ENCODE measurements around the gene OR52A5. TPM values are rescaled to one million over a fixed set of nuclear protein-coding genes. Genes with fewer than 3 reads are reported as not detected.

Gene OR52A5
- total and polyA plus RNA-seq, 8 donors: 0.18 TPM; not detected in 7

- Histone ChIP-seq H3K4me3 (no peak overlapping the region), H3K9me3 (no peaks in the 10 kb centered on the region), H3K36me3 (no peaks in the 10 kb centered on the region), H3K27me3 (no peaks in the 10 kb centered on the region), H3K27ac (no peak overlapping the region), H3K4me1 (no peaks in the 10 kb centered on the region)
- TF ChIP-seq POLR2AphosphoS5 (IDR thresholded peaks at IDR 0.05) (no peak), POLR2A (IDR thresholded peaks at IDR 0.05) (no peak), CTCF (IDR thresholded peaks at IDR 0.05) (no peak), EP300 (IDR thresholded peaks at IDR 0.05) (no peak)
- intact Hi-C loops (cut with DNase I; ENCODE audit: low total_unique reads): no loop called here
- DNase-seq: no peak
These were observed 54.6 kb downstream of the OR52A5 start for GRCh38 chr11:5083602-5084001.

- intact Hi-C loops (cut with DNase I; ENCODE audit: low total_unique reads): no loop called here
- no peaks in the 10 kb centered on the region for H3K4me1 ChIP-seq
- no peaks in the 10 kb centered on the region for H3K9me3 ChIP-seq
- no peak overlapping the region for H3K4me3 ChIP-seq
- 60 to 73% (median 70%) methylated on average over 2 of the region's 2 CpGs for WGBS, 5 donors
- no peak for DNase-seq
- TF ChIP-seq CTCF (IDR thresholded peaks at IDR 0.05): no peak
- TF ChIP-seq POLR2AphosphoS5 (IDR thresholded peaks at IDR 0.05): no peak
- H3K27ac ChIP-seq: no peak overlapping the region
- H3K36me3 ChIP-seq: no peaks in the 10 kb centered on the region
- no peaks in the 10 kb centered on the region for H3K27me3 ChIP-seq
These were observed 56.8 kb downstream of the OR52A5 start for GRCh38 chr11:5081405-5081804.

Other genes with a start within 250 kb of the OR52A5 start
- not detected for gene OR51A7, start 234.6 kb downstream of the OR52A5 start, total RNA-seq
- gene OR51A7, start 234.6 kb downstream of the OR52A5 start, polyA plus RNA-seq: not detected
- not detected for gene OR51G2, start 219.0 kb downstream of the OR52A5 start, total RNA-seq
- not detected for gene OR51G2, start 219.0 kb downstream of the OR52A5 start, polyA plus RNA-seq
- gene OR51G1, start 214.0 kb downstream of the OR52A5 start, total RNA-seq: not detected
- not detected for gene OR51G1, start 214.0 kb downstream of the OR52A5 start, polyA plus RNA-seq
- not detected for gene OR51A4, start 190.8 kb downstream of the OR52A5 start, total RNA-seq
- not detected for gene OR51A4, start 190.8 kb downstream of the OR52A5 start, polyA plus RNA-seq
- not detected for gene OR51A2, start 182.6 kb downstream of the OR52A5 start, total RNA-seq
- not detected for gene OR51A2, start 182.6 kb downstream of the OR52A5 start, polyA plus RNA-seq
- not detected for gene OR51L1, start 143.5 kb downstream of the OR52A5 start, total RNA-seq
- not detected for gene OR51L1, start 143.5 kb downstream of the OR52A5 start, polyA plus RNA-seq
- not detected for gene OR52J3, start 91.8 kb downstream of the OR52A5 start, total RNA-seq
- gene OR52J3, start 91.8 kb downstream of the OR52A5 start, polyA plus RNA-seq: not detected
- gene OR52E2, start 78.7 kb downstream of the OR52A5 start, total RNA-seq: not detected
- gene OR52E2, start 78.7 kb downstream of the OR52A5 start, polyA plus RNA-seq: not detected
- gene OR52E1, start 68.8 kb downstream of the OR52A5 start, total RNA-seq: 1 to 10 TPM in 1 of 5 donors, not detected in 4; 2.6 TPM
- not detected for gene OR52E1, start 68.8 kb downstream of the OR52A5 start, polyA plus RNA-seq
- not detected for gene OR52A1, start 16.4 kb upstream of the OR52A5 start, total RNA-seq
- gene OR52A1, start 16.4 kb upstream of the OR52A5 start, polyA plus RNA-seq: not detected
- gene OR51V1, start 62.3 kb upstream of the OR52A5 start, total RNA-seq: not detected
- gene OR51V1, start 62.3 kb upstream of the OR52A5 start, polyA plus RNA-seq: not detected
- 1,000 to 10,000 TPM in 1 of 5 donors, 100 to 1,000 TPM in 1, 10 to 100 TPM in 1, 1 to 10 TPM in 2; 2.9 to 1,619 (median 29.5) TPM for gene HBB, start 88.7 kb upstream of the OR52A5 start, total RNA-seq
- gene HBB, start 88.7 kb upstream of the OR52A5 start, polyA plus RNA-seq: 10 to 100 TPM in 2 of 3 donors, 1 to 10 TPM in 1; 3.1 to 15.1 (median 13.0) TPM
- 1 to 10 TPM in 1 of 5 donors, not detected in 4; 4.8 TPM for gene HBD, start 96.1 kb upstream of the OR52A5 start, total RNA-seq
- under 1 TPM in 1 of 3 donors, not detected in 2; 0.20 TPM for gene HBD, start 96.1 kb upstream of the OR52A5 start, polyA plus RNA-seq
- gene HBG1, start 111.5 kb upstream of the OR52A5 start, total RNA-seq: 1 to 10 TPM in 1 of 5 donors, not detected in 4; 6.2 TPM
- not detected for gene HBG1, start 111.5 kb upstream of the OR52A5 start, polyA plus RNA-seq
- 1,000 to 10,000 TPM in 1 of 5 donors, not detected in 4; 1,854 TPM for gene HBG2, start 116.4 kb upstream of the OR52A5 start, total RNA-seq
- gene HBG2, start 116.4 kb upstream of the OR52A5 start, polyA plus RNA-seq: under 1 TPM in 1 of 3 donors, not detected in 2; 0.75 TPM
- gene HBE1, start 131.6 kb upstream of the OR52A5 start, total RNA-seq: 1 to 10 TPM in 1 of 5 donors, not detected in 4; 1.3 TPM
- gene HBE1, start 131.6 kb upstream of the OR52A5 start, polyA plus RNA-seq: not detected
- gene OR51B4, start 163.6 kb upstream of the OR52A5 start, total RNA-seq: not detected
- gene OR51B4, start 163.6 kb upstream of the OR52A5 start, polyA plus RNA-seq: not detected
- gene OR51B2, start 185.9 kb upstream of the OR52A5 start, total RNA-seq: under 1 TPM in 1 of 5 donors, not detected in 4; 0.92 TPM
- not detected for gene OR51B2, start 185.9 kb upstream of the OR52A5 start, polyA plus RNA-seq
- gene OR51B5, start 205.2 kb upstream of the OR52A5 start, total RNA-seq: 1 to 10 TPM in 1 of 5 donors, under 1 TPM in 1, not detected in 3; 0.92 to 1.2 TPM
- gene OR51B5, start 205.2 kb upstream of the OR52A5 start, polyA plus RNA-seq: not detected
- not detected for gene OR51B6, start 213.2 kb upstream of the OR52A5 start, total RNA-seq
- gene OR51B6, start 213.2 kb upstream of the OR52A5 start, polyA plus RNA-seq: not detected
- gene OR51M1, start 245.5 kb upstream of the OR52A5 start, total RNA-seq: not detected
- gene OR51M1, start 245.5 kb upstream of the OR52A5 start, polyA plus RNA-seq: not detected

Data from stomach (tissue), 9 donors.